BLaER1 treated with 17β-estradiol and CSF1 and Interleukin-3, amounts not matched to agents 10 nM and 100 nM (cell line): ENCODE results near the gene KCNN3.
A peak's percentile ranks its signal among the peaks of the same experiment; 100 is the strongest.

ENCODE experiments used
- H3K27ac ChIP-seq, 11 experiments: shearing (Covaris generic); formaldehyde crosslinking; 2 replicates each; pipeline ENCODE4 v1.8.1; 2022
- H3K27me3 ChIP-seq, 11 experiments: shearing (Covaris generic); formaldehyde crosslinking; 2 replicates each; pipeline ENCODE4 v1.8.1; 2022
- H3K36me3 ChIP-seq, 11 experiments: shearing (Covaris generic); formaldehyde crosslinking; 2 replicates each; pipeline ENCODE4 v1.8.1; 2022
- H3K4me1 ChIP-seq, 10 experiments: shearing (Covaris generic); formaldehyde crosslinking; 2 replicates each; pipeline ENCODE4 v1.8.1; 2022
- H3K4me2 ChIP-seq, 11 experiments: shearing (Covaris generic); formaldehyde crosslinking; 2 replicates each; pipeline ENCODE4 v1.8.1; 2022
- H3K4me3 ChIP-seq, 10 experiments: shearing (Covaris generic); formaldehyde crosslinking; 2 replicates each; pipeline ENCODE4 v1.8.1; 2022
- H3K9ac ChIP-seq, 11 experiments: shearing (Covaris generic); formaldehyde crosslinking; 2 replicates each; pipeline ENCODE4 v1.8.1; 2022
- H3K9me3 ChIP-seq, 11 experiments: shearing (Covaris generic); formaldehyde crosslinking; replicated peaks in 1 of 11; 2 replicates each; pipeline ENCODE4 v1.8.1; 2022
- H4K20me1 ChIP-seq, 11 experiments: shearing (Covaris generic); formaldehyde crosslinking; 2 replicates each; pipeline ENCODE4 v1.8.1; 2022
- Cebpa-rat ChIP-seq, 11 experiments: shearing (Covaris generic); IDR thresholded peaks; 2 replicates each; pipeline ENCODE4 v1.8.1; 2022

The KCNN3 gene

DNA sequence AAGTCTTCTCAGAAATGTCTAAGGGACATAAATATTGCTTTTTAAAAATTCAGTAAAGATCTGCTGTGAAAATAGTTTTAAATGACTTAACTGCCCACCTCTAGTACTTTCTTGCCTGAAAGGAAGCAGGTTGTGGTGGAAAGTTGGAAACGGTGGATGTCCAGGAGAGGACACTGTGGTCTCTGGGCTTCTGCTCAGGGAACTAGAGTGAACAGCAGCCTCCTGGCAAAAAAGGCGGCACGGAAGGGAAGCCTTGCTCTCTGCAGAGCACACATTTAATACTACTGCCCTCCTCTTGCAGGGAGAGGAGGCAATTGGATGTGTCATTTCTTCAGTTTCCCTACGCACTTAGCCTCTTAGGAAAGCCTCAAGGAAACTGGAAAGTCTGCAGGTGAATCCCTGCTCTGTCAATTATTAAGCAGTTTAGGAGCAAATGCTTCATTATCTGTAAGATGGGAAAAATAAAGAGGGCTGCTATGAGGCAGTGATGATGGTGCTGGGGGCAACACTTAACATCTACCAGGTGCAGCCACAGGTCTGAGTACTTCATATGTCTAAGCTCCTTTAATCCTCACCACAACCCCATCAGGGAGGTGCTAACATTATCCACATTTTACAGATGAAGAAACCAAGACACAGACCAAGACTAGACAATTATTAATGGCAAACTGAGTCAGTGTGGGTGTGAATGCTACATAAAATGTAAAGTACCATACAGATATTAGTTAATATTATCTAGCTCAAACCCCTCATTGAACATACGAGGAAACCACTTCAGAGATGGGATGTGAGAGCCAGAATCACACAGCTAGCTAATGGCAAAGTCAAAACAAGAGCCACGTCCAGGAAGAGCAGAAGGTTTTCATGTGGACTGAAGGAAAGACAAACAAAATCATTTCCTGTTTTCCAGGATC, 153.2 kb downstream of the KCNN3 start:
- Histone ChIP-seq H3K9ac (no peak overlapping the region), H3K4me2 (no peak overlapping the region), H3K4me1 (peaks cover 26 to 61% (median 53%) of the 10 kb centered on the region in 10 experiments), H3K27me3 (no peaks in the 10 kb centered on the region), H3K27ac (peak overlapping the region in 2 of 11 experiments; percentile 28 to 42; a peak in 2 of 22 replicates), H3K9me3 (no peaks in the 10 kb centered on the region), H3K4me3 (no peak overlapping the region), H4K20me1 (no peaks in the 10 kb centered on the region), H3K36me3 (no peaks in the 10 kb centered on the region)
- TF ChIP-seq Cebpa-rat (IDR thresholded peaks at IDR 0.05) = no peak

DNA sequence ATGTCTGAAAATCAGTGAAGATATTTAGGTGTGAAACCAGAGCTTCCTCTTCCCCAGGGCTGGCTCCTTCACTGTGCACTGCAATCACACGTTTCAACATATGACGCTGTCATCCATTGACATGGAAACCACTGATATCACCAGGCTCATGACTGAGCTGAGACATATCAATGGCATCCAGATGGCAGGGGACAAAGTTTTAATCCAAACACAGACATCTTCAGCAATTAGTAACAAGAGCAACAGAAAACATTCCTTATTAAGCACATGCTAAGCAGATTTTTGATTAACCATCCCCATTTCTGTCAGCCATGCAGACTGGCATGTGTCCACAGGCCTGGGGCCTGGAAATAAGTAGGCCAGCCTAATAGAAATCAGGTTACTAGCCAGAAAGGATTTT, 154.1 kb downstream of the KCNN3 start:
- Histone ChIP-seq H3K4me2 (peak overlapping the region in 8 of 11 experiments; percentile 19 to 79 (median 54); a peak in 11 of 22 replicates), H3K9me3 (no peaks in the 10 kb centered on the region), H3K27me3 (no peaks in the 10 kb centered on the region), H3K27ac (peak overlapping the region in 5 of 11 experiments; percentile 1 to 46 (median 34); a peak in 5 of 22 replicates), H3K4me1 (peaks cover 25 to 55% (median 47%) of the 10 kb centered on the region in 10 experiments), H3K36me3 (no peaks in the 10 kb centered on the region), H3K4me3 (no peak overlapping the region), H3K9ac (no peak overlapping the region), H4K20me1 (no peaks in the 10 kb centered on the region)
- no peak for TF ChIP-seq Cebpa-rat (IDR thresholded peaks at IDR 0.05)

DNA sequence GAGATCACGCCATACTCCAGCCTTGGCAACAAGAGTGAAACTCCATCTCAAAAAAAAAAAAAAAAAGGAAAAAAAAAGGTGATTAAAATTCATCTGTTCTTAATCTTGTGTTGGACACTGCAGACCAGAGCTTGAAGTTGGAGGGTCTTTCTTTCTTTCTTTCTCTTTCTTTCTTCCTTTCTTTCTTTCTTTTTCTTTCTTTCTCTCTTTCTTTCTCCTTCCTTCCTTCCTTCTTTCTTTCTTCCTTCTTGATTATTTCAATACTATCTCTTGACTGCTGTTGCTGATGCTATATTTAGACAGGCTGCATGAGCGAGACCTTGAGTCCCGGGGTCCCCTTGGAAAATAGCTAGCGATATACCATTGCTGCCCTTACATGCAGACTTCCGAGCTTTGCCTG, 154.7 kb downstream of the KCNN3 start:
- H3K4me1 ChIP-seq = peaks cover 21 to 50% (median 41%) of the 10 kb centered on the region in 10 experiments
- no peak for TF ChIP-seq Cebpa-rat (IDR thresholded peaks at IDR 0.05)
- H3K4me3 ChIP-seq = no peak overlapping the region
- H3K27me3 ChIP-seq = no peaks in the 10 kb centered on the region
- H3K27ac ChIP-seq = peak overlapping the region in 8 of 11 experiments; percentile 1 to 46 (median 20); a peak in 7 of 22 replicates
- H3K36me3 ChIP-seq = no peaks in the 10 kb centered on the region
- H3K9ac ChIP-seq = no peak overlapping the region
- H3K9me3 ChIP-seq = no peaks in the 10 kb centered on the region
- H3K4me2 ChIP-seq = peak overlapping the region in 10 of 11 experiments; percentile 7 to 79 (median 49); a peak in 19 of 22 replicates
- no peaks in the 10 kb centered on the region for H4K20me1 ChIP-seq

DNA sequence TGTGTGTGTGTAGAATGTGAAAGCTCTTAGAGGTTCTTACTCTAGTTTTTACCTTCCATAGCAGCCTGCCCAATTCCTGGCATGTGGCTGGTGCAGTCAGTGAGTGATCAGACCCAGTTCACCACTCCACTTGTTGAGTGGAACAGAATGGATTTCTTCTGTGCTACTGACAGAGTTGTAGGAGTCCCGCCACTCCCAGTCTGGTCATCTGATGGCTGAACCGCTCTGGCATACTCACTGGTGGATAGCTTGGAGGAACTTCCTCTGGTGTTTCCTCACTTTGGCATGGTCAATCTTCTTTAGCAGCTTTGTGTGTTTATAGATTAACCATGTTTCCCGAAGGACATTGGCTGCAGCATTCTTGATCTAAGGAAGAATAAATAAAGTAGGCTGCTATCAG, 155.4 kb downstream of the KCNN3 start:
- H3K4me3 ChIP-seq = no peak overlapping the region
- no peak overlapping the region for H3K9ac ChIP-seq
- H3K36me3 ChIP-seq = no peaks in the 10 kb centered on the region

DNA sequence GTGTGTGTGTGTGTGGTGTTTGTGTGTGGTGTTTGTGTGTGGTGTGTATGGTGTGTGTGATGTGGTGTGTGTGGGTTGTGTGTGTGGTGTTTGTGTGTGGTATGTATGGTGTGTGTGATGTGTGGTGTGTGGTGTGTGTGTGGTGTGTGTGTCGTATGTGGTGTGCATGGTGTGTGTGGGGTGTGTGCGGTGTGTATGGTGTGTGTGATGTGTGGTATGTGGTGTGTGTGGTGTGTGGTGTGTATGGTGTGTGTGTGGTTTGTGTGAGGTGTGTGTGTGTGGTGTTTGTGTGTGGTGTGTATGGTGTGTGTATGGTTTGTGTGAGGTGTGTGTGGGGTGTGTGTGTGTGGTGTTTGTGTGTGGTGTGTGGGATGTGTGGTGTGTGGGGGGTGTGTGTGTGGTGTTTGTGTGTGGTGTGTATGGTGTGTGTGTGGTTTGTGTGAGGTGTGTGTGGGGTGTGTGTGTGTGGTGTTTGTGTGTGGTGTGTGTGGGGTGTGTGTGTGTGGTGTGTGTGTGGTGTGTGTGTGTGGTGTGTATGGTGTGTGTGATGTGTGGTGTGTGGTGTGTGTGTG, 155.9 kb downstream of the KCNN3 start:
- Histone ChIP-seq H3K4me2 (peak overlapping the region in 6 of 11 experiments; percentile 49 to 79 (median 60); a peak in 11 of 22 replicates), H3K27ac (no peak overlapping the region; a peak in 1 of 22 replicates), H4K20me1 (no peaks in the 10 kb centered on the region), H3K4me3 (no peak overlapping the region), H3K27me3 (no peaks in the 10 kb centered on the region), H3K9me3 (no peaks in the 10 kb centered on the region), H3K4me1 (peaks cover 28 to 44% (median 37%) of the 10 kb centered on the region in 10 experiments), H3K36me3 (no peaks in the 10 kb centered on the region), H3K9ac (no peak overlapping the region)
- TF ChIP-seq Cebpa-rat (IDR thresholded peaks at IDR 0.05) = no peak

More for the DNA sequence above, 155.4 kb downstream of the KCNN3 start:
- Histone ChIP-seq H3K9me3 (no peaks in the 10 kb centered on the region), H4K20me1 (no peaks in the 10 kb centered on the region), H3K4me1 (peaks cover 29 to 47% (median 38%) of the 10 kb centered on the region in 10 experiments), H3K27ac (peak overlapping the region in 1 of 11 experiments; percentile 46; a peak in 2 of 22 replicates), H3K27me3 (no peaks in the 10 kb centered on the region), H3K4me2 (peak overlapping the region in 9 of 11 experiments; percentile 19 to 79 (median 49); a peak in 16 of 22 replicates)
- TF ChIP-seq Cebpa-rat (IDR thresholded peaks at IDR 0.05) = no peak

DNA sequence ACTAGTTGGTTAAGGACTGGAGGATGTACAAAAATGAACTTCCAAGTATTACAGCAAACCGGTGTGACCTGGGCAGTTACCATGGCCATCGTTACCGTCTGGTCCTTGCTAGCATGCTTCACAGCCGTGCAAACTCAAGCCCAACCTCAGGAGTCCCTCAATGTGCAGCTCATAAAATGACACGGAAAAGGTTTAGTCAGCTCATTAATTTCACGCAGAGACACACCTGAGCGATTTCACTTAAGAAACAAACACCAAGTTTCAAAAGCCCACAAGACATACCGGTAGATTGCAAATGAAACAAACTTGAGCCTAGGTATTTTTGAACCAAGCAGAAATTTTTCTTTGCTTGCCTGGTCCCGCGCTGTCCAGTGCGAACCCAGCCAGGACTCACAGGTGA, 157.1 kb downstream of the KCNN3 start:
- no peak overlapping the region for H3K4me2 ChIP-seq
- H3K27me3 ChIP-seq = no peaks in the 10 kb centered on the region
- no peaks in the 10 kb centered on the region for H3K9me3 ChIP-seq
- no peak overlapping the region for H3K4me3 ChIP-seq
- no peak for TF ChIP-seq Cebpa-rat (IDR thresholded peaks at IDR 0.05)
- no peaks in the 10 kb centered on the region for H4K20me1 ChIP-seq
- no peak overlapping the region for H3K27ac ChIP-seq
- H3K9ac ChIP-seq = no peak overlapping the region
- H3K36me3 ChIP-seq = no peaks in the 10 kb centered on the region
- H3K4me1 ChIP-seq = peaks cover 25 to 44% (median 35%) of the 10 kb centered on the region in 10 experiments

DNA sequence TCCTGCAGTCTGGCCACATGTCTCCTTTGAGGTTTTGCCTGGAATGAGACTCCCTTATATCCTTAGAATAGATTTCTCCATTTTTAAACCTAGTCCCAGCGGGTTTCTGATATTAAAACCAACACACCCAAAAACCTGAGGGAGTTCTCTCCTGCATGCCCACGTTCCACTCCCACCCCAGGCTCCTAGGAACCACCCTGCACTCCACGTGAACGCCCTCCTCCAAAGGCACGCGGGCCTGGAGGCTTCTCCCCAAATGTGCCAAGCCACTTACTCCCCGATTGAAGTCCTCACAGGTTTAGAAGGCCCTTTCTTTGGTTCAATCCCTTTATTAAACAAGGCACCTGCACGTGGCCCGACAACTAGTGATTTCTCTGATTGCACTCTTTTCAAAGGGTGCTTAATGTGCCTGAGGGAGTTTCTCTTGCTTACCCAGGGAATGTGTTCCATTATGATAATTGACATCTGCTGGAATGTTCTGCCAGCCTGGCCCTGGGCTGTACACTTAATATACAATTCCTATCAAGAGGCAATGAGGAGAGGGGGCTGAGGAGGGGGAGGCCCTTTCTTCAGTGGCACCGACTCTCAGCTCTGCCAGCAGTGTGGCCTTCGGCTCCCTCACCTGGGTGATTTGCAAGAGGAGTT, 157.8 kb downstream of the KCNN3 start:
- Histone ChIP-seq H3K4me2 (peak overlapping the region in 9 of 11 experiments; percentile 0 to 46 (median 25); a peak in 13 of 22 replicates), H3K4me1 (peaks cover 25 to 44% (median 35%) of the 10 kb centered on the region in 10 experiments), H3K27me3 (no peaks in the 10 kb centered on the region), H3K36me3 (no peaks in the 10 kb centered on the region), H3K9me3 (no peaks in the 10 kb centered on the region), H3K4me3 (no peak overlapping the region), H3K27ac (no peak overlapping the region), H4K20me1 (no peaks in the 10 kb centered on the region), H3K9ac (no peak overlapping the region)
- no peak for TF ChIP-seq Cebpa-rat (IDR thresholded peaks at IDR 0.05)

DNA sequence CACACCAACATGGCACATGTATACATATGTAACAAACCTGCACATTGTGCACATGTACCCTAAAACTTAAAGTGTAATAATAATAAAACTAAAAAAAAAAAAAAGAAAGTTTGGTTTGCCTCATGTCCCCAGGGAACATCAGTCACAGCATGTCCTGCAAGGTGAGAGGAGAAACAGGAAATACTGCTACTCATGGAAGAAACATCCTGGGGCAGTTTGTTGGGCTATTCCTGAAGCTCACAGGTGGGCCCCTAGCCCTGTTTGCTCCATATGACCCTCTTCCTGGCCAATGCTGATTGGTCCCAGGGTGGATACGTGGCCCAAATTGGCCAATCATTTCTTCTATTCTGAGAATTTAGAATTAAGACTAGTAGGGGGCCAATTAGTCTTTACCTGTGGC, 158.7 kb downstream of the KCNN3 start:
- no peaks in the 10 kb centered on the region for H4K20me1 ChIP-seq
- H3K27ac ChIP-seq = no peak overlapping the region
- H3K27me3 ChIP-seq = no peaks in the 10 kb centered on the region
- no peak for TF ChIP-seq Cebpa-rat (IDR thresholded peaks at IDR 0.05)
- H3K36me3 ChIP-seq = no peaks in the 10 kb centered on the region
- H3K4me3 ChIP-seq = no peak overlapping the region
- H3K4me2 ChIP-seq = peak overlapping the region in 8 of 11 experiments; percentile 0 to 46 (median 27); a peak in 9 of 22 replicates
- no peaks in the 10 kb centered on the region for H3K9me3 ChIP-seq
- H3K9ac ChIP-seq = no peak overlapping the region
- peaks cover 25 to 44% (median 35%) of the 10 kb centered on the region in 10 experiments for H3K4me1 ChIP-seq

DNA sequence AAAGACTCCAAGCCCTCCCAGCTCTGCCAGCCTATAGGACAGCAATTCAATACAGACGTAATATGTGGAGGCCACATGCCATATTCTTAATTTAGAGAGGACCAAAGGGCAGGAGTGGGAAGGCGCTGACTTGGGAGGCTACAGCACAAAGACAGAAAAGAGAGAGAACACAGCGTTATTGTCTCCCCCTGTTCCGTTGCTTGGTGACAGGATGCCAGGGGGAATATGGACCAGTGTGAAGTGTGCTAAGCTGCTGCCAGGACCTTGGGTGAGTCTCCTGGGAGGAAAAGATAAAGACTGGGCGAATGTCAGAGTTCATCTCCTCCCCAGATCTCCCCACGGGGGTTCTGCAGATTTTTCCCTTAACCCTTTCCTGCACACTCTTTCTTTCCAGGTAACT, 160.0 kb downstream of the KCNN3 start:
- Histone ChIP-seq H4K20me1 (no peaks in the 10 kb centered on the region), H3K27me3 (no peaks in the 10 kb centered on the region), H3K9ac (no peak overlapping the region), H3K4me2 (peak overlapping the region in 7 of 11 experiments; percentile 24 to 69 (median 45); a peak in 11 of 22 replicates), H3K4me1 (peaks cover 13 to 32% (median 26%) of the 10 kb centered on the region in 10 experiments), H3K9me3 (no peaks in the 10 kb centered on the region), H3K4me3 (no peak overlapping the region), H3K36me3 (no peaks in the 10 kb centered on the region), H3K27ac (no peak overlapping the region)
- TF ChIP-seq Cebpa-rat (IDR thresholded peaks at IDR 0.05) = no peak
